NCI-H2227 (cell line): ENCODE measurements around the gene BARX2.

ENCODE experiments used
- DNase-seq: peaks from one replicate; lab custom pipeline; 2025; ENCODE audit not compliant: unreplicated experiment; lab: John Stamatoyannopoulos, UW

Gene BARX2

DNA sequence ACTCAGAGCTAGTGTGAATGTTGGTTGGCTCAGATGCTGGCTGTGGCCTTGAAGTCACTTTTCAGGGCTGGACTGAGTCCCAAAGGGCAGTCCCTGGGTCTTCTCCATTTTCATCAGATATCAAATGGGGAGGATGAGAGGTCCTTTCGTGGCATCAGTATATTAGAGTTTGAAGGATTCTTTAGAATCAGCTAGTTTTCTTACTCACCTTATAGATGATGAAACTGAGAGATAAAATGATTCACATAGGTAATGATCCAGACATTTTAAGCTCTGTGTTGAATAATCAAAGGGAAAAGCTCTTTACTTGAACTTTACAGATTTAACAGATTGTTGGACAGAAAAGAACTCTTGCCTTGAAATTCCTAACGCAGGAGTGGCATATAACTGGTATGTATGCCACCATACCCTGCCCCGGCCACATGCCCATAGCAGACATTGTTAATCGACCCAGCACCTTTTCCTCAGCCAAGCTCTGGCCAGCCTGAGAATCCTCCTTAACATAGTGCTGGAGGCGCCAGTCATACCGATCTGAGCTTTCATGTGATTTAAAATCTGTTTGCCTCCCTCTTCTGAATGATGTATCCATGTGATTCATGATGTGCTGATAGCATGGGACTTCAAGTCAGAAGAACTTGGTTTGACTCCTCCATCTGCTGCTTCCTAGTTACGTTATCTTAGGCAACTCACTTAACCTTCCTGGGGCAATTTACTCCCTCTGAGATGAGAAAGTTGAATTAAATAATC, 60.0 kb downstream of the BARX2 start:
- DNase-seq: no peak

DNA sequence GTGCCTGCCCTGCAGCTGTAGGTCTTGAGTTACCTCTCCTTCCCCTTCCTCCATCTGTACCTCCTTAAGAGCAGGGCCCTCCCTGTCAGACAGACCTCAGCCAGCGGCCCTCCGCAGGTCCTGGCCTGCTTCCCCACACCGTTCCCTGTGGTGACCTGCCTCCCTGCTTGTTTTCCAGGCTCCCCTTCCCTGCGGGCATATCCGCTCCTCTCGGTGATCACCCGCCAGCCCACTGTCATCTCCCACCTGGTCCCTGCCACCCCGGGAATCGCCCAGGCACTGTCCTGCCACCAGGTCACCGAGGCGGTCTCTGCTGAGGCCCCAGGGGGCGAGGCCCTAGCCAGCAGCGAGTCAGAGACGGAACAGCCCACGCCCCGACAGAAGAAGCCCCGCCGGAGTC, 60.9 kb downstream of the BARX2 start:
- no peak for DNase-seq

DNA sequence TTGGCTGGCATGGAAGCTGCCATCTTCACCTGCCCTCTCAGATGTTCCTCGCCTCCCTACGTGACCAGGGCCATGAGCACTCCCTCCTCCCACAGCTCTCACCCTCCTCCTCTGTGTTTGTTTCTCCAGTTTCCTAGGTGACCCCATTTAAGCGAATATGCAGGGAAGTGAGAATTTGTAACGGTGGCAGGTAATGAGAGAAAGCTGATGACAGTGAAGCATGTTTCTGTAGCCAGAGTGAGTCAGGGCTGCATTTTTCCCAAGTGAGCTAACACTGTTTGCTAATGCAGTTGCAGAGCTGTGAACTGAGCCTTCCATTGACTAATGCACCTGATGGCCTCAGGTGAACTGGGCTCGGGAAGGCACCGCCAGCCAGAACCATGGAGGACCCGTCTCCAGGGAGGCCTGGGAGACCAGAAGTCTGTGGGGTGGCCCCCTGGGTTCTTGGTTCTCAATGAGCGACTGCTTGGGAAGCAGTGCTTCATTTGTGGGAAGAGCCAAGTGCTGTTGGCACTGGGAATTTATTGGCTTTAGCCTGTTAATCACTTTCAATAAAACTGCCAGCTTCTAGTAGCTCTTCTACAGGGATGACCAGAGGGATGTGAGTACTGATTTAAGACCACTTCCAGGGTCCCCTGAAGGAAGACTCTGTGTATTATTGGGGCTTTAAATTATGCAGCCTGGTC, 64.5 kb downstream of the BARX2 start:
- no peak for DNase-seq

DNA sequence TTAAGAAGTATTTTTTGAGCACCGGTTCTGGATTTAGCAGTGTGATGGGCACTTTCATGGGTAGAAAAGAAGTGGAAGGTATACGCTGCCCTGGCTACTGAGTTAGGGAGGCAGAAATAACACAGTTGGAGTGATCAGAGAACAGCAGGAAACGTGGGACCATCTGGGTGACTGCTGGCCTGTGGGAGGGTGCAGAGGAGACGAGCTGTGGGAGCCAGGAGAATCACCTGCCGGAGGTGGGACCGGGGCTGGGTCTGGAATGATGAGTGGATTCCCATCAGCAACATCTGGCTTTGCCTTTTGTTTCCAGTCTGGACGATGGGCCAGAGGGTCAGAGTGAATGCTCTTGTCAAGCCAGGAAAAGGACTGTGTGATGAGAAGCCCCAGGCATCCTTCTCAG, 66.5 kb downstream of the BARX2 start:
- DNase-seq: no peak

DNA sequence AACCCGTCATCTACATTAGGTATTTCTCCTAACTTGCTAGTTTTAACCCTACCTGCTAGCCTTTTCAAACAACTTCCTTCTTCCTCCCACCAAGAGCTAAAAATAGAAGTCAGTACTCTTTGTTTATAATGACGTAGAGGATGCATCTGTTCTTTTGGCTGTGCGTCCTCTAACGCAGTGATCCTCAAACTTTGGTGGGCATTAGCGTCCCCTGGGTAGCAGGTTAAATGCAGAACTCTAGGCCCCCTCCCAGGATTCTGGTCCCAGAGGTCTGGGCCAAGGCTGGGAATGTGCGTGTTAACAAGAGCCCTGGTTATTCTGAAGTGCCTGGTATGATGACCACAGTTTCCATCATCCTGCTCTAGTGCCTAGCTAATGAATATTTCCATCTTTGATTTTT, 67.6 kb downstream of the BARX2 start:
- no peak for DNase-seq

DNA sequence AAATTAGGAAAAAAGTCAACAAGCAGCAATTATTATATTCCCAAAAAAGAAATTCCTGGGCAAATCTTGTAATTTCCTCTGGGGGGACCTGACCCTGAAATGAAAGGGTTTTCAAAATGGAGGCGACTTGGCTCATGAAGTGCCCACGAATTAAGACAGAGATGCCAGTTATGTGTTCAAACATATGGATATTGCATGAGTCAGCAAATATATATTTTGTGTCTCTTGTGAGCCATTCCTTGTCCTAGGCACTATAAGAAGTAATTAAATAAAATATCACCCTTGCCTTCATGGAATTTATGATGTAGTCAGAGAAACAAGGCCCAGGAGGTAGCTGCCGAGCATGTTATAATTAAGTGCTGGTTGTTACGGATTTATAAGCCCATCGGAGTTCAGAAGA, 68.6 kb downstream of the BARX2 start:
- DNase-seq: no peak

DNA sequence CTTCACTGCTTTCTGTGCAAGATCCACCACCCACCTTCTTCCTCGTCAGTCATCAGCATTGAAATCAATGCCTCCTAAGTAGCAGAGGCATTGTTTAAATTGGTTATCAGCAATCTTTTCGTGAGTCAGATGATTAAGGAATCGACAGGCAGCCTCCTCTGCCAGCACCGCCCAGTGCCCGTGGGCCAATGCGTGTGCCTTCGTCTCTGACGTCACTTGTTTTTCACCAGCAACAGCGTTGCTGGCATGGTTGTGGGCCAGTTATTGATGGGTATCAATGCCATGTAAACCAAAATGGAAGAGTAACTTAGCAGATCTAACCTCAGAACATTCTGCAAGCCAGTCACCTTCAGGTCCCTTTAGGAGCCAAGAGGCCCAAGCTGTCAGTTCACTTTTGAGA, 69.6 kb downstream of the BARX2 start:
- DNase-seq: no peak

DNA sequence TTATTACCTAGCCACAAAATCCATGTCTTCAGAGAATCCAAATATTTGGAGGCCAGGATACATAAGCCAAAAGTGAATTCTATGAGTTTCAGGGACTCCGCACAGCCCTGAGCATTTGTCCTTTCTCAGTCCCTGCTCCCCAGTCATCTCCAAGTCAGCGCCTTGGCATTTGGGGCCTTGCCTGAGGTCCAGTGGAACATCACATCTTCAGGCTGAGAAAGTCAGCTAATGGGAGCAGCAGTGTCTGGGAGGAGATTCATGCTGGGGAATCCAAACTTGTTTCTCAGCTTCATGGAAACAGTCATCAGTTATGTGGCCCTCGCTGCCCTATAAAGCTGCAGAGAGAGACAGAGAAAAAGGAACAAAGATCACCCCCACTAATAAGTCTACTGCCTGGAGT, 70.9 kb downstream of the BARX2 start:
- DNase-seq: no peak

DNA sequence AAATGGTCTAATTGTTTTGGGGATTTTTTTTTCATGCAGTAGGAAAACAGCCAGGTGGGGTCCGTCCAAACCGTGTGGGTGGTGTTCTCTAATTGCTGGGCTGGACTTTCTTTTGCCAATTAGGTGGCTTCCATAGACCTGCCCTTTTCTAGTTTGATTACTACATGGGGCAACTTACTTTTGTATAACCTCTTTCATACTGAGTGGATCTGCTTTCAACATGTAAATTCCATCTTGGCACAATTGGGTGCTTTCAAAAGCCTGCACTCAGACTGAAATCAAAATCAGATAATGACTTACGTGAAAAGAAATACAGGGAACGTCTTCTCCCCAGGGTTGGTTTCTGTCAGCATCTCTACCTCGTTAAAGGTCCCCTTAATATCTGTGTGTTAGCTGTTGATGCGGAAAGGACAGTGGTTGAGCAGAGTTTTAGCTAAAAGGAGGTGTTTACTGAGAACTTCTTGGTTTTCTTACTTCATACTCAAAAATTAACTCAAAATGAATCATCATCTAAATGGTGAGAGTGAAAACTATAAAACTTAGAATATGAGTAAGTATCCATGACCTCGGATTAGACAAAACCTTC, 72.1 kb downstream of the BARX2 start:
- DNase-seq: no peak

DNA sequence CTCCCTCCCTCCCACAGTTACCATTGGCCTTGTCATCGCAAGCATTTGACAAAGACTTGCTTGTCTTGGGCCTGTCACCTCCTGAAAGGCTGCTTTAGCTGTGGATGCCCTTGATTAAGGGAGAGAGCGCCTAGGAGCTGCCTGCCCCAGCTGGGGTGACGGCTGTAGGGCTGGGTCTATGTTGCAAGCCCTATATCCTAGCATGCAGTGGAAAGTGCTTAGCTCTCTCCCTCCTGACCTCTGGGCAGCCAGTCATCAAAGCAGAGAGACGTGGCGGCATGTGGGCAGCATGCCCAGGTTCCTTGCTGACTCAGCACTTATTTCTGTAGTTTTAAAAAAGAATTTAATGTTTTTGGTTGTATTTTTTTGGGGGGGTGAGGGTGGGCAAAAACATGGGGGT, 75.9 kb downstream of the BARX2 start:
- no peak for DNase-seq

DNA sequence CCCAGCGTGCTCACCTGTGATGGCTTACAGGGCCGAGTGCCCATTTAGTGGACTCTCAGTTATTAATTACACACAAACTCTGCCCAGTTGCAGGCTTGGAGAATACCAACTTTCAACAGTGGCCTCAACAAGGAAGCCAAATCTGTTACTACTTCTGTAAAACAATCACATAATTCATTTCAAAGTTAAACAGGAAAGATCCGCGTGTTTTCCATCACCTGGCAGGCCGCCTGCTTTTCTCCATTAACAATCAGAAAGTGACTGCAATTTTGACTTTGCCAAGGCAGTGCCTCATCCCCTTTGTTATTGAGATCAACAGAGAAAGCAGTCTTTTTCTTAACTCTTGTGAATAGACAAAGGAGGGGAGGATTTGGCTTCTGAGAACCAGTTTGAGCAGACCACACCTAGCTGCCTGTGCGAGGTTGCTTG, 77.7 kb downstream of the BARX2 start:
- no peak for DNase-seq

DNA sequence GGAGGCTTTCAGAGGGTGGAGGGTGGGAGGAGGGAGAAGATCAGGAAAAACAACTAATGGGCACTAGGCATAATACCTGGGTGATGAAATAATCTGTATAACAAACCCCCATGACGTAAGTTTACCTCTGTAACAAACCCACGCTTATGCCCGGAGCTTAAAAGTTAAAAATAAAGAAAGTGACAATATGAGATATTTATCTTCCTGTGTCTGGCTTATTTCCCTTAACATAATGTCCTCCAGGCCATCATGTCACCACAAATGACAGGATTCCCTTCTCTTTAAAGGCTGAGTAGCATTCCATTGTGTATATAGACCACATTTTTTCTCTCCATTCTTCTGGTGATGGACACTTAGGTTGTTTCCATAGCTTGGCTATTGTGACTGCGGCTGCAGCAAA, 79.5 kb downstream of the BARX2 start:
- DNase-seq: no peak

DNA sequence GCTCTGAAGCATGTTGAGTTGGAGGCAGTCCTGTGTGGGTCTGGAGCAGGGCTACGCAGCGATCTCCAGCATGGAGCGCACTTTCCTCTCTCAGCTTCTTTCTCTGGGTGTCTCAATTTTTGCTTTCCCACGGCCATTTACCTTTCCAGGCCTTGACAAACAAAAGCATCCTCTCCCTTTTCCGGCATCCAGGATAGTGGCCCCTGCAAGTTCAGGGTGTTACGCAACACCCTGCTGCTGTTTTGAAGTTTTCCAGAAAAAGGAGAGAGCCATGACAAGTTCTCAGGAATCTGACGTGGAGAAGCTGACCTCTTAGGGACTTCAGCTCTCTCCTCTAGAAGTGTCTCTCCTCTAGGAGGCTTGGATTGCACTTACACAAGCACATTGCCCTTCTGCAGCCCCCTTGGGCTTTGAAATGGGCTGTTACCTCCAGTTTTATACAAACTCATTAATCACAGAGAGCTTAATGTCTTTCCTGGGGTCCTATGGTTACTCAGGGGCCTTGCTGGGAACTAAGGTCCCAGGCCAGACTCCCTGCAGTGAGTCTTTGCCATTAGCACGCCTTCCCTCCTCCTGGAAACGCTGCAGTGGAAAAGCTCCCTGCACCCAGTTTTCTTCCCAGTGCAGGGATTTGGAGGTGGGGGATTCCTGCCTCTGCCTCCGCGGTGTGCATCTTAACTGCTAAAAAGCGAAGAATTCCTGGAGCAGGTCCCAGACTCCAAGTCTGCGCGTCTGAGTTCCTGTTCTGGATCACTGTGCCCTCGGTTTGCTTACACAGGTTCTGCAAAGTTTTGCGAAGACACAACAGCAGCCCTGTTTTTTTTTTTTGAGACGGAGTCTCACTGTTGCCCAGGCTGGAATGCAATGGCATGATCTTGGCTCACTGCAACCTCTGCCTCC, 80.4 kb downstream of the BARX2 start:
- DNase-seq: no peak

DNA sequence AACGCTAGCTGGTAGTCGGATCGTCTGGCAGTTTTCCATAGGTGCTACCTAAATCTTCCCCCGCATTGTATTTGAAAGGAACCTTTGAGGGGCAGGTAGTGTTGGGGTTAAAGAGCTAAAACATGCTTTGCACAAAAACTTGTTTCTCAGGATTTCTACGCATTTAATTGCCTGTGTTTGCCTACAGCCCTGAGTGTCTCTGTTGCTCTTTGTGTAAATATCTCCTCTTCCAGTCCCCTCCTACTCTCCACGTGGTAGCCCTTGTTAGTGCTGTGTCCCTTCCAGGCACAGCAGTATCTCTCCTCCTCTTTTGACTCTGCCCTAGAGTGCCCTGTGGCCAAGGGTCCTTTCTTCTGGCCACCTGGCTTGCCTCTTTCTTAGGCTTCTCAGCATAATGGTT, 81.7 kb downstream of the BARX2 start:
- no peak for DNase-seq

DNA sequence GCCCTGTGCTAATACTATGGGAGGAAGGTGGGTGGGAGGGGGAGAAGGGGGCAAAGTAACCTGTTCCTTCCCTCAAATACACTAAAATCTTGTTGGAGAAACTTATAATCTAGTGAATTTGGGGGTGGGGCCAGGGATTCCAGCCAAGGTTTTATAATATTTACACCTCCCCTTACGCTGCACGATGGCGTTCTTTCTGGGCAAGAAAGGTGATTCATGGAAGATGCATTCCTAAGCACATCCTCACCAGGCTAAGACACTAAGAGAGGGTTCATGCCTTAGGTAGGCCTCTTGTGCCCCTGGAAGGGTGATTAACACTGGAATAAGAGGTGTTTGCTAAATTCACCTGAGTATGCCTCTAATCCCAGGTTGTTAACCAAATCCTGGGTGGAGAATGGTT, 82.6 kb downstream of the BARX2 start:
- no peak for DNase-seq

DNA sequence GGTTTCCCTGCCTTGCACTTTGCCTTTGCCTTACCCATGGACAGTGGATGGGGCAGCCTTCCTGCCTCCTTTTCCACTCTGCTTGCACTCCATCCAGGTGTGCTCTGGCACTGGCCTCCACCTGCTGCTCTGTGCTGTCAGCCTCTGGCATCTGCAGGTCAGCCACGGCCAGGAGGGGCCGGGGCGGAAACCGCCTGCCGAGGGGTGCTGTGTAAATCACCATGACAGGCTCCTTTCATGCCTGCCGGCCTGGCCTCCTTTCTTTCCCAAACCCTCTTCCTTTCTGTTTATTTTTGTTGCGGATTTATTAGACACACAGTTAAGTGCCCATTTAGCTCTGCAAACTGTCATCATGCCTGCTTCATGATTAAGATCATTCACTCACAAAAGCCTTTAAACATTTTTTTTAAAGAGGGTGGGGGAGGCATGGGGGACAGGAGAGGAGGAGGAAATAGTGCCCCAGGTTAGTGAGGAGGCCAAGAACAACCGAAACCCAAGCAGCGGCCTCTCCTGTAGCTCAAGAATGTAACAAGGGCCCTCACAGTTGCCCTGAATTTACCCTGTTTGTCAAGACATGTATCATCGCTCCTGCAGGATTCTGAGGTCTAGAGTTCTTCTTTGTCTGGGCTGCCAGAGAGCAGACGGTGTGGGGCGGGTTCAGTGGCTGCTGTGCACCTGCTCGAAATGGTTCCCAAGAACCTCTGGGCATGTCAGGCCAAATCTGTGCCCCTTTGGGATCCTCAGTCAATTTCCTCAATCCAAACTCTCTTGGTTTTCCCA, 83.3 kb downstream of the BARX2 start:
- DNase-seq: no peak

DNA sequence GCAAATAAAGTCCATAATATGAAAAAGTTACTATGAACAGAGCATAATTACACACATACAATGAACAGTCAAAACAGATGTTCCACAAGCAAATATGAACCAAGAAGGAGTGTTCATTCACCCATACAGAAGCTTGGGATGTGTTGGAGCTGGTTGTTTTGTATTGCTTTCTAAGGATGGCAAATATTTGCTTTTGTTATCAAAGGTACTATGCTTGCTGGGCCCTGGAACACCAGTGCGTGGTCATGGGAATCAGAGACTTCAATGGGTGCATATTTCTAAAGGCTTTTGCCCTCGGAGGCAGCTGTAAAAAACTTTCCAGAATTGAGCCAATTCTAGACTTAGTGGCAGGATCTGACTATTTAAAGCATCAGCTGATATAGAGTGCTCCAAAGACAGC, 85.1 kb downstream of the BARX2 start:
- DNase-seq: no peak

DNA sequence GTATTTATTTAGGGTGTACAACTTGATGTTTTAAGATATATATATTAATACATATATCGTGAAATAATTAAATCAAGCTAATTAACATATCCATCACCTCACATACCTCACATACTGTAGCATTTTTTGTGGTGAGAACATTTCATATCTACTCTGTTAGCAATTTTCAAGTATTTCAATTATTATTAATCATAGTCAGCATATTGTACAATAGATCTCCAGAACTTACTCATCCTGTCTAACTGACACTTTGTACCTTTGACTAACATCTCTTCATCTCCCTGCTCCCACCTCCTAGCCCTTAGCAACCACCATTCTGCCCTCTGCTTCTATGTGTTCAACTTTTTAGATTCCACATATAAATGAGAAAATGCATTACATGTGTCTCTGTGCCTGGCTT, 108.4 kb downstream of the BARX2 start:
- DNase-seq: no peak

DNA sequence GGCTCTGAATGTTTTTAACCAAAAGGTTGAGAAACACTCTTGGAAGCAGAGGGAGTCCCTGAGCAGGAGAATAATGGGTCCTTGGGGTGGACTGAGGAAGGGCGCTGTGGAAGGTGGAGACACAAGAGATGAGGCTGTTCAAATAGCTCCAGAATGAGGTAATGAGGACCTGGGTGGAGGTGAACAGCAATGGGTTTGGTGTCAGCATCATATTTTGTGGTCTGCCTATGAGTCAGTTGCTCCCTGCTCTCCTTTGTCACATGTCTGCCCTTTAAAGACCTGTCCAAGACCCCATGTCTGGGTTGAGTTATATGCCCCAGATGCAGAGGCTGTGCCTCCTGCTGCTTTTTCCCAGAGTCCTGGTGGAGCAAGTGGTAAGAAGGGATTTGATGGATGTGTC, 113.6 kb downstream of the BARX2 start:
- DNase-seq: no peak

DNA sequence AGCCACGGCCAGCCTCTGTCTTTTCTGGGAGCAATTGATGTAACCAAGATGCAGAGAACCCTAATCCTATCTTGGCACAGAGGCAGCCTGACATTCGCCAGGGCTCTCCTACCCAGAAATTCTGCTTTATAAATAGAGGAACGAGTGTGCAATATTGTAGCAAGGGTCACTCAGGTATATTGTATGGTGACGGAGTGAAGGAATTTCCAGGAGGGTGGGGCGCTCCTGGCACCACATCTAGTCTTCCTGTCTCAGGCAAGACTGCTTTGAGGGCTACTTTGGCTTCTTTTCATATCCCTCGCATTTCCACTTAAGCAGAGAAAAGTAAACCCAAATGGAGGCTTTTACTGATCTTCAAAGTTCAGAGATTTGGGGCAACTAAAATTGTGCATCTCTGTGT, 114.4 kb downstream of the BARX2 start:
- DNase-seq: no peak

DNA sequence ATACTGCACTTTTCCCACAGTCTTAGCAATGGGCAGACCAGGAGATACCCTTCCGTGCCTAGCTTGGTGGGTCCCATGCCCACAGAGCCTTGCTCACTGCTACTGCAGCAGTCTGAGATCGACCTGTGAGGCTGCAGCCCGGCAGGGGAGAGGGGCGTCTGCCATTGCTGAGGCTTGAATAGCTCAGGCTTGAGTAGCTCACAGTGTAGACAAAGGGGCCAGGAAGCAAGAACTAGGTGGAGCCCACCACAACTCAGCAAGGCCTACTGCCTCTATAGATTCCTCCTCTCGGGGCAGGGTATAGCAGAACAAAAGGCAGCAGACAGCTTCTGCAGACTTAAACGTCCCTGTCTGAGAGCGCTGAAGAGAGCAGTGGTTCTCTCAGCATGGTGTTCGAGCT, 118.1 kb downstream of the BARX2 start:
- no peak for DNase-seq
